ENCODE data around the gene RPS17.
"Not testable (repeated sequence)": the region's sequence is repeated elsewhere in the genome, so short reads cannot be mapped to it uniquely, and the experiment has no call there.

- TF ChIP-seq POLR2A, POLR2AphosphoS5, TAF1, SPI1 (IDR thresholded peaks at IDR 0.05; ENCODE audit: low read depth, low read length): not testable (repeated sequence)
Measured at GRCh38 chr15:82507087-82507486, 33.2 kb downstream of the RPS17 start.

Data from GM12891 (cell line).